Body of pancreas (tissue), 4 donors: ENCODE data around the gene MED16. TPM values are rescaled to one million over a fixed set of nuclear protein-coding genes. Genes with fewer than 3 reads are reported as not detected.

Experiments
- ATAC-seq: fragments of 150-250 bp; one replicate; pipeline ENCODE4 v1.9.1; 2016
- DNase-seq, 4 donors: peaks; one replicate each; pipeline ENCODE4 v3.0.0-alpha.2; 2019
- H3K27ac ChIP-seq, 4 donors: fragments of 200-600 bp; sonication (generic); 1 replicate in 3 of 4; 2 replicates in 1 of 4; pipeline versions ENCODE4 v1.5.1 to v1.6.1; 2016 to 2019; ENCODE audit warnings: mild to moderate bottlenecking in 1 of 4, mixed read lengths in 1 of 4, moderate library complexity in 1 of 4
- H3K27me3 ChIP-seq, 2 donors: fragments of 200-600 bp; sonication (generic); one replicate each; pipeline ENCODE4 v1.6.0; 2016; ENCODE audit warnings: mild to moderate bottlenecking in 1 of 2
- H3K36me3 ChIP-seq, 2 donors: fragments of 200-600 bp; sonication (generic); replicated peaks in 1 of 2; 2 replicates each; pipeline ENCODE4 v1.5.1; 2016; ENCODE audit warnings: low read depth in 2 of 2; ENCODE audit not compliant: insufficient read depth in 1 of 2
- H3K4me1 ChIP-seq: fragments of 200-600 bp; sonication (generic); one replicate; pipeline ENCODE4 v1.6.0; 2016
- H3K4me3 ChIP-seq, 2 donors: fragments of 200-600 bp; sonication (generic); 1 replicate in 1 of 2; 2 replicates in 1 of 2; pipeline ENCODE4 v1.5.1; 2016 to 2019
- H3K9me3 ChIP-seq, 3 donors: fragments of 200-600 bp; sonication (generic); 1 replicate in 2 of 3; 2 replicates in 1 of 3; pipeline ENCODE4 v1.5.1; 2016
- CTCF ChIP-seq, 7 experiments: fragments of 450-650 bp in 4 of 7; fragments of 200-600 bp in 3 of 7; sonication (generic) in 3 of 7; IDR thresholded peaks; one replicate each; pipeline ENCODE4 v1.5.1; 2016 to 2019; ENCODE audit warnings: antibody characterized with exemption in 7 of 7
- POLR2A ChIP-seq, 3 donors: fragments of 450-650 bp; IDR thresholded peaks; one replicate each; pipeline ENCODE4 v1.6.1; 2016; ENCODE audit warnings: antibody characterized with exemption in 3 of 3, mild to moderate bottlenecking in 2 of 3
- WGBS, 2 donors: methylation state at CpG; one replicate each; pipeline ENCODE4 v1.1.5; 2017; 5-methylcytosine and 5-hydroxymethylcytosine counted together
- intact Hi-C: fragments of 100-400 bp; cut with DNase I; formaldehyde crosslinking; loops from one replicate; pipeline ENCODE4 v1.15.1; 2023
- total RNA-seq, 2 donors: library from RNA; depleted of rRNA; stranded (reverse); fragments of >200 nt; gene quantifications; one replicate each; pipeline ENCODE4 v1.1.0, GENCODE V29; 2016

Gene MED16
- total RNA-seq, 2 donors from 2014 or later, result 35.0 to 49.8 TPM

- WGBS, 2 donors, result 5 to 6% methylated on average over 3 to 50 of the region's 84 CpGs
- intact Hi-C loops, result no loop called here
- ATAC-seq, result peak; percentile 5
- peaks cover 50% of the 10 kb centered on the region for H3K4me1 ChIP-seq
- no peaks in the 10 kb centered on the region for H3K36me3 ChIP-seq
- peaks cover 0 to 22% of the 10 kb centered on the region in 2 donors for H3K27me3 ChIP-seq
- no peak overlapping the region for H3K4me3 ChIP-seq
- TF ChIP-seq CTCF (IDR thresholded peaks at IDR 0.05), result peak in 2 of 7 experiments; percentile 6
- no peak for TF ChIP-seq POLR2A (IDR thresholded peaks at IDR 0.05)
- peak in 2 of 4 donors; percentile 55 to 68 for DNase-seq
- no peaks in the 10 kb centered on the region for H3K9me3 ChIP-seq
- H3K27ac ChIP-seq, result no peak overlapping the region
Measured at GRCh38 chr19:920051-920864, 27.3 kb upstream of the MED16 start.

GRCh38 chr19:919199-920050 is 26.4 kb upstream of the MED16 start:
- H3K27me3 ChIP-seq, result peaks cover 0 to 22% of the 10 kb centered on the region in 2 donors
- H3K36me3 ChIP-seq, result no peaks in the 10 kb centered on the region
- peaks cover 42% of the 10 kb centered on the region for H3K4me1 ChIP-seq
- TF ChIP-seq POLR2A (IDR thresholded peaks at IDR 0.05) (no peak), CTCF (IDR thresholded peaks at IDR 0.05) (no peak)
- DNase-seq, result no peak
- H3K27ac ChIP-seq, result no peak overlapping the region
- WGBS, 2 donors, result 4 to 13% methylated on average over 4 to 43 of the region's 68 CpGs
- intact Hi-C loops, result loop anchor here (5.0 kb wide), 2 partner anchors 57 to 147 kb away; no protein-coding TSS in a partner anchor
- H3K4me3 ChIP-seq, result no peak overlapping the region
- no peak for ATAC-seq
- H3K9me3 ChIP-seq, result no peaks in the 10 kb centered on the region

GRCh38 chr19:918481-919198 is 25.7 kb upstream of the MED16 start:
- Histone ChIP-seq H3K27ac (no peak overlapping the region), H3K4me3 (no peak overlapping the region), H3K27me3 (peaks cover 0 to 22% of the 10 kb centered on the region in 2 donors), H3K36me3 (no peaks in the 10 kb centered on the region), H3K9me3 (no peaks in the 10 kb centered on the region), H3K4me1 (peaks cover 41% of the 10 kb centered on the region)
- intact Hi-C loops, result loop anchor here (5.0 kb wide), 2 partner anchors 56 to 146 kb away; no protein-coding TSS in a partner anchor
- no peak for ATAC-seq
- DNase-seq, result no peak
- WGBS, 2 donors, result 3 to 7% methylated on average over 19 to 37 of the region's 58 CpGs
- TF ChIP-seq POLR2A (IDR thresholded peaks at IDR 0.05) (no peak), CTCF (IDR thresholded peaks at IDR 0.05) (no peak)

GRCh38 chr19:918152-918437 is 25.1 kb upstream of the MED16 start:
- Histone ChIP-seq H3K9me3 (no peaks in the 10 kb centered on the region), H3K27ac (no peak overlapping the region), H3K4me3 (no peak overlapping the region), H3K36me3 (no peaks in the 10 kb centered on the region), H3K4me1 (peaks cover 43% of the 10 kb centered on the region), H3K27me3 (peaks cover 0 to 22% of the 10 kb centered on the region in 2 donors)
- WGBS, 2 donors, result 5% methylated on average over 10 of the region's 12 CpGs; no CpG with 5 or more reads in 1 of the 2 donors
- intact Hi-C loops, result loop anchor here (5.0 kb wide), 2 partner anchors 56 to 146 kb away; no protein-coding TSS in a partner anchor
- ATAC-seq (no peak), DNase-seq (no peak)
- TF ChIP-seq CTCF (IDR thresholded peaks at IDR 0.05) (no peak), POLR2A (IDR thresholded peaks at IDR 0.05) (no peak)
